GM18951 (cell line): Measurements from ENCODE around the gene BAIAP2.

ENCODE experiments used
- POLR2A ChIP-seq: IDR thresholded peaks from 4 replicates; pipeline ENCODE4 v1.6.1; 2011; ENCODE audit warnings: mild to moderate bottlenecking; ENCODE audit not compliant: insufficient read length, insufficient read depth; ENCODE audit errors: extremely low read depth
- in situ Hi-C: fragments of 300-500 bp; cut with MboI; formaldehyde crosslinking; loops from one replicate; pipeline ENCODE4 v1.12.0; 2022; ENCODE audit warnings: low sequenced_read_pairs, mixed read lengths, inconsistent platforms; ENCODE audit not compliant: unreplicated experiment

The BAIAP2 gene

DNA sequence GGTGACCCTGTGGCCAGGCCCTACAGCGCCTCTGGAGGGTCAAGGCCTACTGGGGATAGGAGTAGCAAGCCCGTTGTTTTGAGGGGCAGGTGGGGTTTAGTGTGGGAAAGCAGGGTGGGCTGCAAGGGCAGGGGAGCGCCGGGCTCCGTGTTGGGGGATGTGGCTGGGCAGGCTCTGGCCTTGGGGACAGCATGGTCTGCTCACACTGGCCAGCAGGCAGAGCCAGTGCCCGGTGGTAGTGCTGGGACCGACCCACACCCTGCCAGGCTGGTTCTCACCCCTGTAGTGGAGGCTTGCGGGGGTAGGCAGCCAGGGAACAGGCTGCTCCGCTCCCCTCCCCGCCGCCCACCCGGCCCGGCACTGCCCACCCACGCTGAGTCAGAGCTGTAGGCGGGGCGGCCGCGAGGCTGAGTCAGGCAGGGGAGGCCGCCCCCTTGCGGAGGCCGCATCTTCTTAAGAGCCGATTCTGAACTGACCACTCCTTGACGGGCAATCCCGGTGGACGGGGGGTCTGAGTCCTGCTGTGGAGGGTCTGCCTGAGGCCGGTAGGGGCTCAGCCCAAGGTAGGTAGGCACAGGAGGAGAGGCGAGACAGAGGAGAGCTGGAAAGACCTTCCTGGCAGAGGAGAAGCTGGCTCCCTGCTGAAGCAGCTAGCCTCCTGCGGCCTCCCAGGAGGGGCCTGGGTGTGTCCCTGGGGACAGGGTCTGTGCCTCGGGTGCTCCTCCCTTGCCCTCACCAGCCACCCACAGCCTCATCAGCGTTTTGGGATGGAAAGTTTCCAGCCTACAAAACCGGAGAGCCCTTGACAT is 62.4 kb downstream of the BAIAP2 start:
- no peak for TF ChIP-seq POLR2A
- in situ Hi-C loops, result no loop called here

DNA sequence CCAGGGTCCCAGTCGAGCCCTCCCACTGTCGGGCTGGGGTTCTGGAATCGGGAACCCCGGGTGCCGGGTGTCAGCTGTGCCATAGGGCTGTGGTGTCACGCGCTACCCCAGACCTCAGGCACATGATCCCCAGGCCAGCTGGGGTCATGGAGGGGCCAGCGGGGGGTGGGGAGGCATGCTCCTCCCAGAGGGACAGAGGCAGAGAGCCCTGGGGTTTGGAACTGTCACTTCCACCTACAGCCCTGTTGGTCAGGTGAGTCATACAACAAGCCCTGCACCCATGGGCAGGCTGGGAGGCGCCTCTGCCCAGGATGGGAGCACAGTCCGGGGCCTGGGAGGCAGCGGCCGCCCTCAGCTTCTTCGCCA is 63.0 kb downstream of the BAIAP2 start:
- in situ Hi-C loops, result no loop called here
- no peak for TF ChIP-seq POLR2A

DNA sequence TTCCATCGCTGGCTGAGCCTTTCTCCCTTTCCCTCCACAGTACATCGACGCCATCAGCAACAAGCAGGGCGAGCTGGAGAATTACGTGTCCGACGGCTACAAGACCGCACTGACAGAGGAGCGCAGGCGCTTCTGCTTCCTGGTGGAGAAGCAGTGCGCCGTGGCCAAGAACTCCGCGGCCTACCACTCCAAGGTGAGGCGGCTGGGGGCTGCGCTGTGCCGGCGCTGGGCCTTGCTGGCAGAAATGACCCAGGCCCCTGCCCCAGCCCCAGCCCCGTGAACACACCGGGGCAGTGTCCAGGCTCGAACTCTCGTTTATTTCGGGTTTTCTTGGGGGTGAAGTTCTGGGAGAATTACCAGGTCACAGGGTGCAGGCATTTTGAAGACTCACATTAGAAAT is 64.9 kb downstream of the BAIAP2 start:
- in situ Hi-C loops, result no loop called here
- no peak for TF ChIP-seq POLR2A

- TF ChIP-seq POLR2A, result no peak
- in situ Hi-C loops, result no loop called here
Observed at GRCh38 chr17:81100668-81101067, 65.7 kb downstream of the BAIAP2 start.

DNA sequence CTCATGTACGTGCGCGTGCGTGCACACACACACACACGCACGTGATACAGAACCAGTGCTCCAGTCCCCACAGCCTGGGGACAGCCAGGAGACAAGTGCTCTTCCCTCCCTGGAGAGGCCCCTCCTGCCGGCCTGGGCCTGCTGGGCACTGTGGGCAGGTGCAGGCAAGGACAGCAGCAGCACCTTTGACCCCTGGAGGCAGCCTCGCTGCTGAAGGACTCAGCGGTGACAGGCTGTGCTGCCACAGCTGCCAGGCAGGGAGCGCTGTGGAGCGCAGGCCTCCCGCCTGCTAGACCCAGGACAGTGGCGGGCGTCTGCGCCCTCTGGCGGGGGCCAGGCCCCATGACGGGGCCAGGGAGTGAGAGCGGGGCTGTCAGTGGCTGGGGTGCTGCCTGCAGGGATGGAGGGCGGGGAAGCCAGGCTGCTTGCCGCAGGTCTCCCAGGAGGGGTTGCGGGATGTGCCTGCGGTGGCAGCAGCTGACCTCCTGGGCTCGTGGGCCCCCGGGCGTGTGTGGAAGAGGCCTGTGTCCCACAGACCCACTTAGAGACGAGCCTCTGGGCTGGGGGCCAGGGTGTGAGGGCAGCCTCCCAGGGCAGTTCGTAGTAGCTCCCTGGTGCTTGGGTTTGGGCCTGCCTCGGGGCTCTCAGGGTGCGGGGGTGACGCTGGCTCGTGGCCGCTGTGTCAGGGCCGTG is 66.8 kb downstream of the BAIAP2 start:
- TF ChIP-seq POLR2A, result no peak
- in situ Hi-C loops, result no loop called here

- TF ChIP-seq POLR2A, result no peak
- in situ Hi-C loops, result no loop called here
Observed at GRCh38 chr17:81102352-81102751, 67.4 kb downstream of the BAIAP2 start.

GRCh38 chr17:81102869-81103268 is 67.9 kb downstream of the BAIAP2 start:
- in situ Hi-C loops, result no loop called here
- TF ChIP-seq POLR2A, result no peak

DNA sequence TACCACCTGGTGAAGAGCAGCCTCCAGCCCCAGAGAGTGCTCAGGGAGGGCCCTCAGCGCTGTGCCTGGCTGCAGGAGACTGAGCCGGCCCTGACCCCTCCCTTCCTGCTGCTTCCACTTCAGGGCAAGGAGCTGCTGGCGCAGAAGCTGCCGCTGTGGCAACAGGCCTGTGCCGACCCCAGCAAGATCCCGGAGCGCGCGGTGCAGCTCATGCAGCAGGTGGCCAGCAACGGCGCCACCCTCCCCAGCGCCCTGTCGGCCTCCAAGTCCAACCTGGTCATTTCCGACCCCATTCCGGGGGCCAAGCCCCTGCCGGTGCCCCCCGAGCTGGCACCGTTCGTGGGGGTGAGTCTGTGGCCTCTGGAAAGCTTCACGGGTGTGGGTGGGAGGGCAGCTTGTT is 68.4 kb downstream of the BAIAP2 start:
- TF ChIP-seq POLR2A, result no peak
- in situ Hi-C loops, result no loop called here

DNA sequence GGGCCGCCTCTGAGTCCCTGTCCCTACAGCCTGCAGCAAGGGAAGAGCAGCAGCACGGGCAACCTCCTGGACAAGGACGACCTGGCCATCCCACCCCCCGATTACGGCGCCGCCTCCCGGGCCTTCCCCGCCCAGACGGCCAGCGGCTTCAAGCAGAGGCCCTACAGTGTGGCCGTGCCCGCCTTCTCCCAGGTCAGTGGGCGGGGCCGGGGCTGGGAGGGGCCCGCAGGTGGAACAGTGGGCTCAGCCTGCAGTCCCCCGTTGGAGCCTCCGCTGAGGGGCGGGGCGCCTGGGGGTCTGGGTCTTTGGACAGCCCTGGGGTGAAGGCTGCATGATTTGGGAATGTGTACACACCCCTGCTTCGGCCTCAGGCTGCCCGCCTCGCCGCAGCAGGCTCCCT is 71.8 kb downstream of the BAIAP2 start:
- TF ChIP-seq POLR2A, result no peak
- in situ Hi-C loops, result no loop called here

GRCh38 chr17:81108220-81108619 is 73.3 kb downstream of the BAIAP2 start:
- no peak for TF ChIP-seq POLR2A
- in situ Hi-C loops, result no loop called here

DNA sequence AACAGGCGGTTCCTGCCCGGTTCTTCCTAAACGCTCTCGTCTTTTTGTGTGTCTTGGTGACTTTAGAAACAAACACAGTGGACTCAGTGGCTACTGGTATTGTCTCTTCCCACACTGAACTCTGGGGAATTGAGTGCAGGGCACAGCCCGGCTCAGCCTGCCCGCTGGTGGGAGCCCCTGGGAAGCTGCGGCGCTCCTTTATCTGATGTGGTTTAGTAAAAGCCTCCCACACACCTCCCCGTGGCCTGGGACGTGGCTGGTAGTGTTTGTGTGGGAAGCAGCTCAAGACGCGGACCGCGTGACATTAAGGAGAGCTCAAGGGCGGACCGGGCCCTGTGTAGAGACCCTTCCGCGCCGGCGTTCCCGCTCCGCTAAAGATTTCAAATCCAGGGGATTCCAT is 75.0 kb downstream of the BAIAP2 start:
- in situ Hi-C loops, result no loop called here
- no peak for TF ChIP-seq POLR2A

- no peak for TF ChIP-seq POLR2A
- in situ Hi-C loops, result no loop called here
Observed at GRCh38 chr17:81110488-81111040, 75.6 kb downstream of the BAIAP2 start.

GRCh38 chr17:81111066-81111465 is 76.1 kb downstream of the BAIAP2 start:
- no peak for TF ChIP-seq POLR2A
- in situ Hi-C loops, result no loop called here

DNA sequence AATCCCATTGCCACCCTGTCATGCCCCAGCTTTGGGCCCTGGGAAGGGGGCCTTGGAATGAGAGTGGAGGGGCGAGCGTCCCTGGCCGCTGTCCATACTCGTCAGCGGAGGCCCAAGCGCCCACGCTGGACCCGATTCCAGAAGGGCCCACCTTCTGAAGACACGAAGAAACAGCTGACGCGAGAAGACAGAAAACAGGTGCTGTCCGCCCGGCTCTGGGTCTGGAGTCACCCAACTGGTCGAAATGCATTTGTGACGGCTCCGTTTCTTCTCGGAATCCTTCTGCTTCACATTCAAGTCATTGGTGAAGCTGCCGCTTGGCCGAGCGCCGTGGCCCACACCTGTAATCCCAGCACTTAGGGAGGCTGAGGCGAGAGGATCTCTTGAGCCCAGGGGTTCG is 77.5 kb downstream of the BAIAP2 start:
- in situ Hi-C loops, result no loop called here
- no peak for TF ChIP-seq POLR2A

DNA sequence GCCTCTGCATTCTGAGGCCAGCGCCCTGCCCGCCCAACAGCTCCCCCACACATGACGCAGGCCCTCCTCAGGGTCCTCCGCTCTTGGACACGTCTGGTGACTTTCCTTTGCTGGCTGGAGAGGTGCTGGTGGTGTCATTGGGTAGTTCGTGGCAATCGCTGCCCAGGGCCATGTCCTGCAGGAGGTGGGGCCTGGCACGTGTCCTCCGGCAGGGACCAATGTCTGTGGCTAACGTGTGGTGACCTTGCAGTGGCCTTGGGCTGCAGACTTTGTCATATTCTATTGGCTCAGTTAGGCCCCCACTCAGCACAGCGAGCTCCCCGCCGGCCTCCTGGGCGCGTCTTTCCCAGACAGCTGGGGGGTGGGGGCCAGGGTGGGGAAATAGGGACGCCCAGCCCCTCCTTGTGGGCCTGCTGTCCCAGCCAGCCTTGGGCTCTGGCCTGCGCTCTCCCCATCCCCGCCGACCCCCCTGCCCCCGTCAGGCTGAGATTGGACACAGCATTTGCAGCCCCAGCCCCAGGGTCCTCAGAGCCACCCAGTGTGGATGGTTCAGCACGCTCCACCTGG is 78.3 kb downstream of the BAIAP2 start:
- TF ChIP-seq POLR2A, result no peak
- in situ Hi-C loops, result no loop called here
